ENCODE results near the gene LUZP4. TPM values are rescaled to one million over a fixed set of nuclear protein-coding genes. Genes with fewer than 3 reads are reported as not detected.

The LUZP4 gene
- total and polyA plus RNA-seq, 2 experiments from 2014 or later = not detected

DNA sequence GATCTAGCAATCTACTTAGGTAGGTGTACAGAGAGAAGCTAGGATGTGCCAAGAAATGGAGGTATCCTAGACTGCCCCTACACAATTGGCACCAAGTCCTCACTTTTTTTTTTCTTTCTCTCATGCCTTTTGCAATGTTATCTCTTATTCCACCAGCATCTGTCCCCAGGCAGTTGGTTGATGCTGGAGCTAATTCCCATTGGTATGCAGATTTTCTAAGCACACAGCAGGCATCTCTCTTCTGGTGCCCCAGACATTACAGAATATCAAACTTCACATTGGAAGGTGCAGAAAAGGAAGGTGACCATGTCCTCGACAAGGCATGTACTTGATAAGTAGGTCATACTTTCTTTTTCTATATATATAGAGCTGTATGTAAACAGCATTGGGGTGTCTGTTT lies 21.6 kb downstream of the LUZP4 start:
- no peak overlapping the region; the same call in 1 of the 2 replicates for H2AFZ ChIP-seq
- H3K4me2 ChIP-seq = peak overlapping the region; percentile 61; the same call in 1 of the 2 replicates
- H3K36me3 Mint-ChIP-seq (ENCODE audit: low read depth) = no peaks in the 10 kb centered on the region; the same call in 1 of the 3 replicates
- H3K79me2 ChIP-seq (replicated peaks; ENCODE audit: insufficient read depth) = no peaks in the 10 kb centered on the region
- H3K4me3 ChIP-seq = peak overlapping the region; percentile 44
- no peaks in the 10 kb centered on the region for H3K27me3 ChIP-seq (ENCODE audit: insufficient read depth)
- H3K4me1 ChIP-seq (ENCODE audit: insufficient read depth) = peaks cover 5% of the 10 kb centered on the region; the same call in 1 of the 2 replicates
- H3K4me1 Mint-ChIP-seq = peaks cover 11% of the 10 kb centered on the region
- no peak overlapping the region for H3K27ac ChIP-seq (ENCODE audit: low read depth)
- 0 out of 3 replicates have a peak overlapping the region, but pooled peaks have one; percentile 10 for H3K4me3 Mint-ChIP-seq
- H3F3A ChIP-seq (replicated peaks; ENCODE audit: low read depth) = no peaks in the 10 kb centered on the region
- no peaks in the 10 kb centered on the region for H3K27me3 Mint-ChIP-seq (ENCODE audit: insufficient read depth, low read depth, poor library complexity)
- DNase-seq (ENCODE audit: low spot score) (peak; percentile 20), ATAC-seq (peak; percentile 73)
- H3K9me2 ChIP-seq (ENCODE audit: insufficient read depth) = no peaks in the 10 kb centered on the region
- no peak overlapping the region for H3K27ac Mint-ChIP-seq
- no peaks in the 10 kb centered on the region for H3K36me3 ChIP-seq (ENCODE audit: insufficient read depth)
- peaks cover 6% of the 10 kb centered on the region; the same call in 2 of the 3 replicates for H3K9me3 Mint-ChIP-seq
- no peak for TF ChIP-seq STAT1 (IDR thresholded peaks at IDR 0.05; ENCODE audit: unreplicated experiment)
- TF ChIP-seq, protein P1, sequence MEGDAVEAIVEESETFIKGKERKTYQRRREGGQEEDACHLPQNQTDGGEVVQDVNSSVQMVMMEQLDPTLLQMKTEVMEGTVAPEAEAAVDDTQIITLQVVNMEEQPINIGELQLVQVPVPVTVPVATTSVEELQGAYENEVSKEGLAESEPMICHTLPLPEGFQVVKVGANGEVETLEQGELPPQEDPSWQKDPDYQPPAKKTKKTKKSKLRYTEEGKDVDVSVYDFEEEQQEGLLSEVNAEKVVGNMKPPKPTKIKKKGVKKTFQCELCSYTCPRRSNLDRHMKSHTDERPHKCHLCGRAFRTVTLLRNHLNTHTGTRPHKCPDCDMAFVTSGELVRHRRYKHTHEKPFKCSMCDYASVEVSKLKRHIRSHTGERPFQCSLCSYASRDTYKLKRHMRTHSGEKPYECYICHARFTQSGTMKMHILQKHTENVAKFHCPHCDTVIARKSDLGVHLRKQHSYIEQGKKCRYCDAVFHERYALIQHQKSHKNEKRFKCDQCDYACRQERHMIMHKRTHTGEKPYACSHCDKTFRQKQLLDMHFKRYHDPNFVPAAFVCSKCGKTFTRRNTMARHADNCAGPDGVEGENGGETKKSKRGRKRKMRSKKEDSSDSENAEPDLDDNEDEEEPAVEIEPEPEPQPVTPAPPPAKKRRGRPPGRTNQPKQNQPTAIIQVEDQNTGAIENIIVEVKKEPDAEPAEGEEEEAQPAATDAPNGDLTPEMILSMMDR (conservative IDR thresholded peaks at IDR 0.05; ENCODE audit: low read depth in 2 of 2) = no peak
- TF ChIP-seq NANOG (IDR thresholded peaks at IDR 0.05; ENCODE audit: borderline replicate concordance) = no peak
- TF ChIP-seq ZNF331 (CRISPR knock-in tag; IDR thresholded peaks at IDR 0.05; ENCODE audit: low read depth) = no peak
- no peak for TF ChIP-seq JUNB (IDR thresholded peaks at IDR 0.05; ENCODE audit: unreplicated experiment)
- TF ChIP-seq EZH2 (IDR thresholded peaks at IDR 0.05; ENCODE audit: low read depth, unreplicated experiment) = no peak
- TF ChIP-seq, protein P2, sequence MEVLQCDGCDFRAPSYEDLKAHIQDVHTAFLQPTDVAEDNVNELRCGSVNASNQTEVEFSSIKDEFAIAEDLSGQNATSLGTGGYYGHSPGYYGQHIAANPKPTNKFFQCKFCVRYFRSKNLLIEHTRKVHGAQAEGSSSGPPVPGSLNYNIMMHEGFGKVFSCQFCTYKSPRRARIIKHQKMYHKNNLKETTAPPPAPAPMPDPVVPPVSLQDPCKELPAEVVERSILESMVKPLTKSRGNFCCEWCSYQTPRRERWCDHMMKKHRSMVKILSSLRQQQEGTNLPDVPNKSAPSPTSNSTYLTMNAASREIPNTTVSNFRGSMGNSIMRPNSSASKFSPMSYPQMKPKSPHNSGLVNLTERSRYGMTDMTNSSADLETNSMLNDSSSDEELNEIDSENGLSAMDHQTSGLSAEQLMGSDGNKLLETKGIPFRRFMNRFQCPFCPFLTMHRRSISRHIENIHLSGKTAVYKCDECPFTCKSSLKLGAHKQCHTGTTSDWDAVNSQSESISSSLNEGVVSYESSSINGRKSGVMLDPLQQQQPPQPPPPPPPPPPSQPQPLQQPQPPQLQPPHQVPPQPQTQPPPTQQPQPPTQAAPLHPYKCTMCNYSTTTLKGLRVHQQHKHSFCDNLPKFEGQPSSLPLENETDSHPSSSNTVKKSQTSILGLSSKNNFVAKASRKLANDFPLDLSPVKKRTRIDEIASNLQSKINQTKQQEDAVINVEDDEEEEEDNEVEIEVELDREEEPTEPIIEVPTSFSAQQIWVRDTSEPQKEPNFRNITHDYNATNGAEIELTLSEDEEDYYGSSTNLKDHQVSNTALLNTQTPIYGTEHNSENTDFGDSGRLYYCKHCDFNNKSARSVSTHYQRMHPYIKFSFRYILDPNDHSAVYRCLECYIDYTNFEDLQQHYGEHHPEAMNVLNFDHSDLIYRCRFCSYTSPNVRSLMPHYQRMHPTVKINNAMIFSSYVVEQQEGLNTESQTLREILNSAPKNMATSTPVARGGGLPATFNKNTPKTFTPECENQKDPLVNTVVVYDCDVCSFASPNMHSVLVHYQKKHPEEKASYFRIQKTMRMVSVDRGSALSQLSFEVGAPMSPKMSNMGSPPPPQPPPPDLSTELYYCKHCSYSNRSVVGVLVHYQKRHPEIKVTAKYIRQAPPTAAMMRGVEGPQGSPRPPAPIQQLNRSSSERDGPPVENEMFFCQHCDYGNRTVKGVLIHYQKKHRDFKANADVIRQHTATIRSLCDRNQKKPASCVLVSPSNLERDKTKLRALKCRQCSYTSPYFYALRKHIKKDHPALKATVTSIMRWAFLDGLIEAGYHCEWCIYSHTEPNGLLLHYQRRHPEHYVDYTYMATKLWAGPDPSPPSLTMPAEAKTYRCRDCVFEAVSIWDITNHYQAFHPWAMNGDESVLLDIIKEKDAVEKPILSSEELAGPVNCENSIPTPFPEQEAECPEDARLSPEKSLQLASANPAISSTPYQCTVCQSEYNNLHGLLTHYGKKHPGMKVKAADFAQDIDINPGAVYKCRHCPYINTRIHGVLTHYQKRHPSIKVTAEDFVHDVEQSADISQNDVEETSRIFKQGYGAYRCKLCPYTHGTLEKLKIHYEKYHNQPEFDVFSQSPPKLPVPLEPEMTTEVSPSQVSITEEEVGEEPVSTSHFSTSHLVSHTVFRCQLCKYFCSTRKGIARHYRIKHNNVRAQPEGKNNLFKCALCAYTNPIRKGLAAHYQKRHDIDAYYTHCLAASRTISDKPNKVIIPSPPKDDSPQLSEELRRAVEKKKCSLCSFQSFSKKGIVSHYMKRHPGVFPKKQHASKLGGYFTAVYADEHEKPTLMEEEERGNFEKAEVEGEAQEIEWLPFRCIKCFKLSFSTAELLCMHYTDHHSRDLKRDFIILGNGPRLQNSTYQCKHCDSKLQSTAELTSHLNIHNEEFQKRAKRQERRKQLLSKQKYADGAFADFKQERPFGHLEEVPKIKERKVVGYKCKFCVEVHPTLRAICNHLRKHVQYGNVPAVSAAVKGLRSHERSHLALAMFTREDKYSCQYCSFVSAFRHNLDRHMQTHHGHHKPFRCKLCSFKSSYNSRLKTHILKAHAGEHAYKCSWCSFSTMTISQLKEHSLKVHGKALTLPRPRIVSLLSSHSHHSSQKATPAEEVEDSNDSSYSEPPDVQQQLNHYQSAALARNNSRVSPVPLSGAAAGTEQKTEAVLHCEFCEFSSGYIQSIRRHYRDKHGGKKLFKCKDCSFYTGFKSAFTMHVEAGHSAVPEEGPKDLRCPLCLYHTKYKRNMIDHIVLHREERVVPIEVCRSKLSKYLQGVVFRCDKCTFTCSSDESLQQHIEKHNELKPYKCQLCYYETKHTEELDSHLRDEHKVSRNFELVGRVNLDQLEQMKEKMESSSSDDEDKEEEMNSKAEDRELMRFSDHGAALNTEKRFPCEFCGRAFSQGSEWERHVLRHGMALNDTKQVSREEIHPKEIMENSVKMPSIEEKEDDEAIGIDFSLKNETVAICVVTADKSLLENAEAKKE (CRISPR knock-in tag; IDR thresholded peaks at IDR 0.05) = no peak
- no peak for TF ChIP-seq EZH2phosphoT487 (IDR thresholded peaks at IDR 0.05; ENCODE audit: unreplicated experiment)
- TF ChIP-seq, protein P3, sequence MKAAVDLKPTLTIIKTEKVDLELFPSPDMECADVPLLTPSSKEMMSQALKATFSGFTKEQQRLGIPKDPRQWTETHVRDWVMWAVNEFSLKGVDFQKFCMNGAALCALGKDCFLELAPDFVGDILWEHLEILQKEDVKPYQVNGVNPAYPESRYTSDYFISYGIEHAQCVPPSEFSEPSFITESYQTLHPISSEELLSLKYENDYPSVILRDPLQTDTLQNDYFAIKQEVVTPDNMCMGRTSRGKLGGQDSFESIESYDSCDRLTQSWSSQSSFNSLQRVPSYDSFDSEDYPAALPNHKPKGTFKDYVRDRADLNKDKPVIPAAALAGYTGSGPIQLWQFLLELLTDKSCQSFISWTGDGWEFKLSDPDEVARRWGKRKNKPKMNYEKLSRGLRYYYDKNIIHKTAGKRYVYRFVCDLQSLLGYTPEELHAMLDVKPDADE (IDR thresholded peaks at IDR 0.05) = no peak
- TF ChIP-seq POLR2AphosphoS5 (IDR thresholded peaks at IDR 0.05; ENCODE audit: low read depth) = no peak
- TF ChIP-seq, protein P4, sequence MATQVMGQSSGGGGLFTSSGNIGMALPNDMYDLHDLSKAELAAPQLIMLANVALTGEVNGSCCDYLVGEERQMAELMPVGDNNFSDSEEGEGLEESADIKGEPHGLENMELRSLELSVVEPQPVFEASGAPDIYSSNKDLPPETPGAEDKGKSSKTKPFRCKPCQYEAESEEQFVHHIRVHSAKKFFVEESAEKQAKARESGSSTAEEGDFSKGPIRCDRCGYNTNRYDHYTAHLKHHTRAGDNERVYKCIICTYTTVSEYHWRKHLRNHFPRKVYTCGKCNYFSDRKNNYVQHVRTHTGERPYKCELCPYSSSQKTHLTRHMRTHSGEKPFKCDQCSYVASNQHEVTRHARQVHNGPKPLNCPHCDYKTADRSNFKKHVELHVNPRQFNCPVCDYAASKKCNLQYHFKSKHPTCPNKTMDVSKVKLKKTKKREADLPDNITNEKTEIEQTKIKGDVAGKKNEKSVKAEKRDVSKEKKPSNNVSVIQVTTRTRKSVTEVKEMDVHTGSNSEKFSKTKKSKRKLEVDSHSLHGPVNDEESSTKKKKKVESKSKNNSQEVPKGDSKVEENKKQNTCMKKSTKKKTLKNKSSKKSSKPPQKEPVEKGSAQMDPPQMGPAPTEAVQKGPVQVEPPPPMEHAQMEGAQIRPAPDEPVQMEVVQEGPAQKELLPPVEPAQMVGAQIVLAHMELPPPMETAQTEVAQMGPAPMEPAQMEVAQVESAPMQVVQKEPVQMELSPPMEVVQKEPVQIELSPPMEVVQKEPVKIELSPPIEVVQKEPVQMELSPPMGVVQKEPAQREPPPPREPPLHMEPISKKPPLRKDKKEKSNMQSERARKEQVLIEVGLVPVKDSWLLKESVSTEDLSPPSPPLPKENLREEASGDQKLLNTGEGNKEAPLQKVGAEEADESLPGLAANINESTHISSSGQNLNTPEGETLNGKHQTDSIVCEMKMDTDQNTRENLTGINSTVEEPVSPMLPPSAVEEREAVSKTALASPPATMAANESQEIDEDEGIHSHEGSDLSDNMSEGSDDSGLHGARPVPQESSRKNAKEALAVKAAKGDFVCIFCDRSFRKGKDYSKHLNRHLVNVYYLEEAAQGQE (IDR thresholded peaks at IDR 0.05; ENCODE audit: unreplicated experiment) = no peak
- TF ChIP-seq ZNF114 (CRISPR knock-in tag; IDR thresholded peaks at IDR 0.05) = no peak
- no peak for TF ChIP-seq CREB1 (CRISPR knock-in tag; IDR thresholded peaks at IDR 0.05; ENCODE audit: low read depth)
- no peaks in the 10 kb centered on the region for H4K20me1 ChIP-seq (replicated peaks; ENCODE audit: insufficient read depth)
